Muscle layer of colon (tissue), 2 donors: ENCODE results near the gene CHCHD4.
"Not testable (repeated sequence)": the region's sequence is repeated elsewhere in the genome, so short reads cannot be mapped to it uniquely, and the experiment has no call there.

Experiments used
- H3K27ac ChIP-seq: one replicate; pipeline ENCODE4 v1.7.0; 2013; ENCODE audit warnings: low read depth, mild to moderate bottlenecking, low read length, moderate library complexity
- H3K27me3 ChIP-seq, 2 donors: one replicate each; pipeline ENCODE4 v1.7.0; 2013; ENCODE audit warnings: low read length in 2 of 2, mild to moderate bottlenecking in 2 of 2; ENCODE audit not compliant: insufficient read depth in 2 of 2, control insufficient read depth in 1 of 2
- H3K36me3 ChIP-seq: one replicate; pipeline ENCODE4 v1.7.0; 2013; ENCODE audit warnings: mild to moderate bottlenecking, low read length; ENCODE audit not compliant: insufficient read depth
- H3K4me1 ChIP-seq: one replicate; pipeline ENCODE4 v1.7.0; 2013; ENCODE audit warnings: mild to moderate bottlenecking, low read length; ENCODE audit not compliant: insufficient read depth
- H3K4me3 ChIP-seq, 2 donors: one replicate each; pipeline ENCODE4 v1.7.0; 2013; ENCODE audit warnings: low read length in 2 of 2, low read depth in 1 of 2, mild to moderate bottlenecking in 1 of 2, moderate library complexity in 1 of 2
- H3K9ac ChIP-seq: one replicate; pipeline ENCODE4 v1.7.0; 2013; ENCODE audit warnings: low read length
- H3K9me3 ChIP-seq: one replicate; pipeline ENCODE4 v1.7.0; 2013; ENCODE audit warnings: mild to moderate bottlenecking, low read length
- donor health status: abdominal sarcoma.
- donor health status: Adenocarcinoma of cecum.

Gene CHCHD4

GRCh38 chr3:14125193-14126016 lies 735 bp upstream of the CHCHD4 start:
- peak overlapping the region; percentile 89 to 92 for H3K4me3 ChIP-seq
- peaks cover 38% of the 10 kb centered on the region for H3K36me3 ChIP-seq

GRCh38 chr3:14124223-14124614 lies 451 bp downstream of the CHCHD4 start:
- H3K27ac ChIP-seq, result peak overlapping the region; percentile 88
- H3K9me3 ChIP-seq, result no peaks in the 10 kb centered on the region
- H3K4me1 ChIP-seq, result peaks cover 36% of the 10 kb centered on the region
- H3K9ac ChIP-seq, result peak overlapping the region; percentile 73
- peak overlapping the region; percentile 89 to 92 for H3K4me3 ChIP-seq
- H3K27me3 ChIP-seq, result no peaks in the 10 kb centered on the region
- H3K36me3 ChIP-seq, result peaks cover 28% of the 10 kb centered on the region

More at GRCh38 chr3:14125193-14126016, 735 bp upstream of the CHCHD4 start:
- H3K27me3 ChIP-seq, result no peaks in the 10 kb centered on the region
- H3K9me3 ChIP-seq, result no peaks in the 10 kb centered on the region
- H3K27ac ChIP-seq, result peak overlapping the region; percentile 88
- H3K4me1 ChIP-seq, result peaks cover 36% of the 10 kb centered on the region
- peak overlapping the region; percentile 88 for H3K9ac ChIP-seq

DNA sequence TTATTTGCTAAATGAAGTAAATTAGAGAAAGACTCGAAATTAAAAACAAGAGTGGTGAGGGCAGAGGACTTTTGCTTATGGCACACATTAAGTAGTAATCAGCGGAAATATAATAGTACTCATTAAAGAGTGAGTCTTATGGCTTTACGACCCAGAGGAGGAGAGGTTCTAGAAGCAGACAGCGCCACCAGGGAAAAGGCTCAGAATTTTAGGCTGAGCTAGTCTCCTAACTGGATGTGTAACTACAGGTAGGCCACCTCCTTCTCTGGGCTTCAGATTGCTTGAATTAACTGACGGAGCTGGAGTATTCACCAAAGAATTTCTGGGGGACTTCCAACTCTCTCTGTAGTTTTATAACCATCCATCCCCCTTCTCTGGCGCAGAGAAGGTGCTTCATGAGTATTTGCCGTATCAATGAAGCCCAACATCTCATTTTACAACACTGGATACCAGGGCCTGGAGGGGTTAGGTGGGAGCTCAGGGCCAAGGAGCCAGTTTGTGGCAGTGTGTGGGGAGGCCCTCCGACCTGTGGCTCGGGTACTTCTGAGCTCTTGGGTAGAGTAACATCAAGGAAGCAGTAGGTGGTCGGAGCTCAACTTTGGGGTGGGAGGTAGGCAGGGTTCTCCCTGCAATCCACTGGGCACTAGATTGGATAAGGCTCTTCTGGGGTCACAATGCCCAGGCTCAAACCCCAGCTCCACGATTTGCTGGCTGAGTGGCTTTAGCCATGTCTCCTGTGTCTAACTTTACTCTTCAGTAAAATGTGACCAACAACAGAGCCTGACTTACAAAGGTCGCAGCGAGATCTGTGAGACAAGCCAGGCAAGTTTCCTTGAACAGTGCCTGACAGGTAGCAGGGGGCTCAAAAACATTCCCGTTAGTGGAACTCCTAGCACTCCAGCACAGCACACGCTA lies 1.1 kb downstream of the CHCHD4 start:
- H3K27me3 ChIP-seq, result no peaks in the 10 kb centered on the region
- H3K27ac ChIP-seq, result peak overlapping the region; percentile 88
- H3K9ac ChIP-seq, result peak overlapping the region; percentile 73
- peaks cover 36% of the 10 kb centered on the region for H3K4me1 ChIP-seq
- peak overlapping the region; percentile 89 to 92 for H3K4me3 ChIP-seq
- peaks cover 23% of the 10 kb centered on the region for H3K36me3 ChIP-seq
- no peaks in the 10 kb centered on the region for H3K9me3 ChIP-seq

- no peak overlapping the region for H3K27ac ChIP-seq
- no peaks in the 10 kb centered on the region for H3K9me3 ChIP-seq
- H3K27me3 ChIP-seq, result no peaks in the 10 kb centered on the region
- peaks cover 28% of the 10 kb centered on the region for H3K4me1 ChIP-seq
- no peak overlapping the region for H3K9ac ChIP-seq
- peaks cover 13% of the 10 kb centered on the region for H3K36me3 ChIP-seq
- no peak overlapping the region for H3K4me3 ChIP-seq
Observed at GRCh38 chr3:14122301-14122700, 2.4 kb downstream of the CHCHD4 start.

- Histone ChIP-seq H3K4me1 (peaks cover 24% of the 10 kb centered on the region), H3K9ac (no peak overlapping the region), H3K36me3 (peaks cover 13% of the 10 kb centered on the region), H3K4me3 (no peak overlapping the region), H3K27me3 (no peaks in the 10 kb centered on the region), H3K9me3 (no peaks in the 10 kb centered on the region), H3K27ac (no peak overlapping the region)
Observed at GRCh38 chr3:14121859-14122258, 2.8 kb downstream of the CHCHD4 start.

DNA sequence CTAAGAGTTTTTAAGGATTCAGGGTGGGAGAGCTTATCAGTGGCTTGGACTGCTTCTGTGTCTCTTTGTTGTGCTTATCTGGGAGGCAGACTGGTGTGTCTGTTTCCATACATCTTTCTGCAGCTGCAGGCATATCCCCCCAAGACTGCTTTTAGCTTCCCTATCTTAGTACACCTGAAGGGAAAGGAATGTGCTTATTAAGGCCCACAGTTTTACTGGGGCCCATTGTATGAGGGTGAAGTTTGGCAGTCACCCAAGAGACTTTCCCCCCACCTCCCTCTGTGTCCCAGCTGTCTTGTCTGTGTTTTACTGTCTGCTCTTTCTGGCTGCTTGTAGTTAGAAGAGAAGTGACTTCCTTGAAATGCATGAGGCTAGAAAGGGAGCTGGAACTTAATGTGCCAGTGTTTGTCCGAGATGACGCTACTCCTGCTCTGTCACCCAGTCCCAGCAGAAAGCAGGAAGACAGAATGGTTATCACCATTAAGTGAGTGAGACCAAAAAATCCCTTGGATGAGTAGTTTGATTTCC lies 3.7 kb downstream of the CHCHD4 start:
- H3K27ac ChIP-seq, H3K9ac ChIP-seq, H3K27me3 ChIP-seq, H3K9me3 ChIP-seq, H3K4me3 ChIP-seq: not testable (repeated sequence)
- Histone ChIP-seq H3K4me1 (peaks cover 15% of the 10 kb centered on the region), H3K36me3 (peaks cover 19% of the 10 kb centered on the region)

- peaks cover 25% of the 10 kb centered on the region for H3K36me3 ChIP-seq
- H3K9ac ChIP-seq, result no peak overlapping the region
- no peaks in the 10 kb centered on the region for H3K9me3 ChIP-seq
- peaks cover 13% of the 10 kb centered on the region for H3K4me1 ChIP-seq
- no peaks in the 10 kb centered on the region for H3K27me3 ChIP-seq
- H3K27ac ChIP-seq, result no peak overlapping the region
- no peak overlapping the region for H3K4me3 ChIP-seq
Observed at GRCh38 chr3:14120111-14120920, 4.4 kb downstream of the CHCHD4 start.

- H3K4me3 ChIP-seq, result no peak overlapping the region
- H3K36me3 ChIP-seq, result peaks cover 32% of the 10 kb centered on the region
- H3K27me3 ChIP-seq, result no peaks in the 10 kb centered on the region
- no peak overlapping the region for H3K9ac ChIP-seq
- no peaks in the 10 kb centered on the region for H3K9me3 ChIP-seq
- peaks cover 13% of the 10 kb centered on the region for H3K4me1 ChIP-seq
- no peak overlapping the region for H3K27ac ChIP-seq
Observed at GRCh38 chr3:14119651-14120050, 5.0 kb downstream of the CHCHD4 start.

DNA sequence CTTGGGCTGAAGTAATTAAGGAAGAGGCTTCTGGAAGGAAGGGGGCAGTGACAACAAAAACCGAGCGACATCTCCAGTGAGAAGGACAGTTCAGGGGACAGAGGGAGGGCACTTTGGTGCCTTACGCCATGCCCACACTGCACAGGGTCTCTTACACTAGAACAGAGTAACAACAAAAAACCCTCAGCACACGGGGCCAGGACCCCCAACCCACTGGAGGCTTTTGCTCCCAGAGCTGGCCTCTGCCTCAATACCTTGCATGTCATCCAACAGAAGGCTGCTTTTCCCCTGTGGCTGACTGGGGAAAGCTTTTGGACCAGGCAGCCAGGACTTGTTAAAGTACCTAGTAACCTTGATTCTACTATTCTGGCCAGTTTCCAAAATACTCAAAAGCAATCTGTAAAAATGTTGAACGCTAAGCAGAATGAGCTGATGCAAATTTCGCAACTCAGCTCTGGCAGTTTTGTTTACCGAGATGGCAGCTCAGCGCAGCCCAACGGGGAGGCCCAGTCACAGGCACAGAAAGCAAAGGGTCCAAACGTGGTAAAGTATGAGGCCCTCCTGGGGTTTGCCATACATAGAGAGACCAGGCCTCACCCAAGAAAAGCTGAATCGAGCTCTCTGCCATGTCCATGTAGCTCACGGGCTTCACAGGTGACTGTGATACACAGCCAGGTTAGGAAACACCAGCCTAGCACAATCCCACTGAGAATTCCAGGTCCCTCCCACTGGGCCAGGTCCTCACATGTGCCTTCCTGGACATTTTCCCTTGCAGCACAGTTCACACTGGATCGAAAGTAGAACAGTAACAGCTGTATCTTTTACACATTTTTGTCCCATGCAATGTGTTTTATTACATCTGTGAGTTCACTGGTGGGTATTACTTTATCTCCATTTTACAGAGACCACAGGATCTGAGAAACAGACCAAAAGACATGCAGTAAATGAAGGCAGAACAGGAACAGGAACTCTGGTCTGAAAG lies 6.0 kb downstream of the CHCHD4 start:
- H3K4me3 ChIP-seq, result no peak overlapping the region
- H3K27ac ChIP-seq, result no peak overlapping the region
- H3K9ac ChIP-seq, result no peak overlapping the region
- no peaks in the 10 kb centered on the region for H3K27me3 ChIP-seq
- no peaks in the 10 kb centered on the region for H3K9me3 ChIP-seq
- H3K4me1 ChIP-seq, result peaks cover 10% of the 10 kb centered on the region
- H3K36me3 ChIP-seq, result peaks cover 41% of the 10 kb centered on the region
